HG02610 (cell line): ENCODE measurements around the gene ABCC6.
"Not testable (repeated sequence)": the region's sequence is repeated elsewhere in the genome, so short reads cannot be mapped to it uniquely, and the experiment has no call there.

Source experiments
- ATAC-seq: cut with Tn5 transposase; IDR thresholded peaks from one replicate; pipeline ENCODE4 v1.9.1; 2021; ENCODE audit warnings: mild to moderate bottlenecking, moderate library complexity; ENCODE audit not compliant: unreplicated experiment

ABCC6 gene

GRCh38 chr16:16191493-16192167 is 31.7 kb downstream of the ABCC6 start:
- ATAC-seq: no peak

- not testable (repeated sequence) for ATAC-seq
These were observed 32.3 kb downstream of the ABCC6 start for GRCh38 chr16:16190966-16191365.

DNA sequence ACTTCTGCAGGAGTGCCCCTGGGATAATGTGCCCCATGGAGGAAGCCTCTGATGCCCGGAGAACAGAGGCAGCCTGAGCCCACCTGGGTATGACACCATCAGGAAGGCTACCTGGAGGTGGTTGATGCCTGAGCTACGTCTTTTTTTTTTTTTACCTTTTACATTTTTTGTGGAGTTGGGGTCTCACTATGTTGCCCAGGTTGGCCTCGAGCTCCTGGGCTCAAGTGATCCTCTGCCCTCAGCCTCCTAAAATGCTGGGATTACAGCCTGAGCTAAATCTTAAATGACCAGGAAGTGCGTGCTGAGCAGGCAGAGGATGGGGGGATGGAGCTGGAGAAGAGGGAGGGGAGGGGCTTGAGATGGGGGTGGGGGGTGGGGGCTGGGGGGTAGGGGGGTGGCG is 32.7 kb downstream of the ABCC6 start:
- ATAC-seq: no peak

DNA sequence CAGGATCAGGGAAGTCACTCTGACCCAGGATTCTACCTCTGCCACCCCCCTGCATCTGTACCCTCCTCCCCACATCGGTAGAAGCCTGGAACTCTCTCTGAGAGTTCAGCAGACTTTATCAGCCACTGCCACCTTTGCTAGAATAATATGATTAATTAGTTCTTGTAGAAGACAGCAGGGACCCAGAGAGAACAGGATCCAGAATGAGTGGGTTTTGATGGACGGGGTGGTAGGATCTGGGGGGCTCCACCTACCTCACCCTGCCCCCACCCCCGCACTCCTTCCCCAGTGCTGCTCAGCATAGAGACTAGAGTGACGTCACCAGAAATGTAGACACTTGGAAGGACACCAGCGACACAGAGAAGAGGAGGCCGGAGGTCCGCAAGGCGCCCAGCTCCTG is 33.5 kb downstream of the ABCC6 start:
- no peak for ATAC-seq

GRCh38 chr16:16188827-16189226 is 34.5 kb downstream of the ABCC6 start:
- no peak for ATAC-seq

DNA sequence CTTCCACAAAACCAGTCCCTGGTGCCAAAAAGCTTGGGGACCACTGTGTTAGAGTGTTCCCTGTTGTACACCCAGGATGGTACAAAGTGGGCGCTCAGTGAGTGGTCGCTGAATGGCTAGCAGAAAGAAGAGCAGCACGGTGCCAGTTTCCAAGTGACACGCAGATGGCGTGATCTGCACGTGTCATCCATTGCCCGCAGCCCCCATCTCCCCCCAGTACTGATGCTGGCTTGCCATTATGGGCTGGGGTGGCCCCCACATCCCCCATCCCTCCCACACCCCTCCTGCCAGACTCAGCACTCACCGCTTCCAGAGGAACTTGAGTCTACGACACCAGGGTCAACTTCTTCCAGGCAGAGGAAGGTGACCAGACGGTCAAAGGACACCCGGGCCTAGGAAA is 36.5 kb downstream of the ABCC6 start:
- ATAC-seq: no peak

DNA sequence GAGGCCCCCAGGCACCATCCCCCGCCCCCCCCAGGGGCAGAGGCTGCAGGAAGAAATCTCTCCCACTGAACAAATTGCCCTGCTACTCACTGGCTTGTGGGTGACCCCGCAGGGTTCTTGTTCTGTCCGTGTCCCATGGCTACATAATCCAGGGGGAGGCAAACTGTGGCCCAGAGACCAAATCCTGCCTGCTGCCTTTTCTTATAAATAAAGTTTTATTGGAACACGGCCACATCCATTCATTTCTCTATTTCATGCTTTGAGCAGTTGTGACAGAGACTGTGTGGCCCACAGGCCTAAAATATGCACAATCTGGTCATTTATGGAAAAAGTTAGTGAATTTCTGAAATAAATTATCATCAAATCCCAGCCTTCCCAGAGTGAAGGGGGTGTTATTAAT is 38.2 kb downstream of the ABCC6 start:
- ATAC-seq: no peak

GRCh38 chr16:16184594-16184993 is 38.7 kb downstream of the ABCC6 start:
- no peak for ATAC-seq

DNA sequence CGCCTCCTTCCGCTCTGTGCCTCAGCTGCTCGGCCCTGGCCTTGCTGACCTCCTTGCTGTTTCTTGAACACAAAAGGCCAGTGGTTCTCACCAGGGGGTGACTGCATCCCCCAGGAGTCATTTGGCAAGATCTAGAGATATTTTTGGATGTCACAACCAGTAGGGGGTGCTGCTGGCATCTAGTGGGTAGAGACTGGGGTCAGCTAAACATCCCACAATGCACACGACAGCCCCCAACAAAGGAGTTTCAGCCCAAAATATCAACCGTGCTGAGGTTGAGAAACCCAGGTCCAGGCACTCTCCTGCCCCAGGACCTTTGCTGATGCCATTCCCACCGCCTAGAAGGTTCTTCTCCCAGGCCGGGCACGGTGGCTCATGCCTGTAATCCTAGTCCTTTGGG is 39.7 kb downstream of the ABCC6 start:
- ATAC-seq: no peak

DNA sequence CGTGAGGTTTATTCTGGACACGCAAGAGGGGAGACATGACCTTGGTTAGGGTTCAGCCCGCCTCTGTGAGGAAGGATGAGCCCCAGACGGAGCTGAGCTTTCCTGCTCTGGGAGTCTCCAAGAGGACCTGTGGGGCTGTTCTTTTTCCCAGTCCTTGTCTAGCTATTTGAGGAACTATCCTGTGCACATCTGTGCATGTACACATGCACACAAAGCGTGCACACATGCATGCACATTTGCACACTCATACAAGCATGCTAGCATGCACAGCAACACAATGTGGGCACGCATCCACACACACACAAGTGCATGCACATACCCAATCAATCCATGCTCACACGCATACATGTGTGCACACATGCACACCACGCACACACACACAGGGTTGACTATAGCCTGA is 40.4 kb downstream of the ABCC6 start:
- ATAC-seq: no peak

GRCh38 chr16:16181748-16182147 is 41.5 kb downstream of the ABCC6 start:
- ATAC-seq: not testable (repeated sequence)

GRCh38 chr16:16178455-16179162 is 44.7 kb downstream of the ABCC6 start:
- no peak for ATAC-seq

- ATAC-seq: no peak
These were observed 47.0 kb downstream of the ABCC6 start for GRCh38 chr16:16176328-16176727.

- ATAC-seq: no peak
These were observed 48.0 kb downstream of the ABCC6 start for GRCh38 chr16:16175296-16175695.

- ATAC-seq: no peak
These were observed 50.3 kb downstream of the ABCC6 start for GRCh38 chr16:16172991-16173390.

DNA sequence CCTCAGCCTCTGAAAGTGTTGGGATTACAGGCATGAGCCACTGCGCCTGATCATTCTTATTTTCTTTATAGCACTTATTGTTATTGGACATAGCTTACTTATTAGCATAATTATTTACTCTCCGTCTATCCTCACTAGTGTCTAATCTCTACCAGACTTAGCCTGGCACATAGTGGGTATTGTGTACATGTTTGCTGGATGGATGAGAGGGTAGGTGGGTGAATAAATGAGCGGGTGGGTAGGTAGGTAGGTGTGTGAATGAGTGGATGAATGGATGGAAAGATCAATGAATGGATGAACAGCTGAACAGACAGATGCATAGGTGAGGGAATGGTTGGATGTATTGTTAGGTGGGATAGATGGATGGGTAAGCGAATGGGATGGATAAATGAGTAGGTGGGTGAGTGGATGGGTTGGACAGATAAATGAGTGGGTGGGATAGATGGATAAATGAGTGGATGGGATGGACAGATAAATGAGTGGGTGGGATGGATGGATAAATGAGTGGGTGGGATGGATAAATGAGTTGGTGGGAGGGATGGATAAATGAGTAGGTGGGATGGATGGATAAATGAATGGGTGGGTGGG is 51.9 kb downstream of the ABCC6 start:
- no peak for ATAC-seq

- ATAC-seq: no peak
These were observed 53.7 kb downstream of the ABCC6 start for GRCh38 chr16:16169615-16170014.

- ATAC-seq: no peak
These were observed 54.9 kb downstream of the ABCC6 start for GRCh38 chr16:16168431-16168830.

- no peak for ATAC-seq
These were observed 55.4 kb downstream of the ABCC6 start for GRCh38 chr16:16167927-16168326.

GRCh38 chr16:16166949-16167348 is 56.3 kb downstream of the ABCC6 start:
- ATAC-seq: no peak

- ATAC-seq: no peak
These were observed 57.2 kb downstream of the ABCC6 start for GRCh38 chr16:16166085-16166484.

GRCh38 chr16:16164243-16164642 is 59.1 kb downstream of the ABCC6 start:
- ATAC-seq: no peak
